ENCODE data around the gene CLEC18A.
"Not testable (repeated sequence)": the region's sequence is repeated elsewhere in the genome, so short reads cannot be mapped to it uniquely, and the experiment has no call there.

The CLEC18A gene

GRCh38 chr16:69931631-69932030, 19.5 kb upstream of the CLEC18A start:
- no peak for DNase-seq

GRCh38 chr16:69932228-69932627, 18.9 kb upstream of the CLEC18A start:
- DNase-seq, result no peak

GRCh38 chr16:69932691-69933392, 18.3 kb upstream of the CLEC18A start:
- no peak for DNase-seq

- no peak for DNase-seq
These were observed 17.1 kb upstream of the CLEC18A start for GRCh38 chr16:69934044-69934443.

GRCh38 chr16:69934751-69935150, 16.4 kb upstream of the CLEC18A start:
- no peak for DNase-seq

- DNase-seq, result no peak
These were observed 15.8 kb upstream of the CLEC18A start for GRCh38 chr16:69935278-69935711.

GRCh38 chr16:69935740-69936139, 15.4 kb upstream of the CLEC18A start:
- DNase-seq, result no peak

GRCh38 chr16:69936252-69936651, 14.9 kb upstream of the CLEC18A start:
- DNase-seq, result no peak

GRCh38 chr16:69936751-69937211, 14.4 kb upstream of the CLEC18A start:
- DNase-seq, result no peak

- no peak for DNase-seq
These were observed 13.6 kb upstream of the CLEC18A start for GRCh38 chr16:69937465-69937951.

GRCh38 chr16:69938981-69939820, 11.9 kb upstream of the CLEC18A start:
- DNase-seq, result no peak

- no peak for DNase-seq
These were observed 11.1 kb upstream of the CLEC18A start for GRCh38 chr16:69939821-69940585.

GRCh38 chr16:69940676-69941075, 10.5 kb upstream of the CLEC18A start:
- no peak for DNase-seq

- no peak for DNase-seq
These were observed 9.7 kb upstream of the CLEC18A start for GRCh38 chr16:69941251-69942098.

GRCh38 chr16:69942099-69942491, 9.0 kb upstream of the CLEC18A start:
- no peak for DNase-seq

GRCh38 chr16:69942627-69943170, 8.4 kb upstream of the CLEC18A start:
- DNase-seq, result no peak

- DNase-seq, result not testable (repeated sequence)
These were observed 7.7 kb upstream of the CLEC18A start for GRCh38 chr16:69943241-69944036.

- not testable (repeated sequence) for DNase-seq
These were observed 723 bp upstream of the CLEC18A start for GRCh38 chr16:69950411-69950810.

GRCh38 chr16:69951672-69952031, 518 bp downstream of the CLEC18A start:
- DNase-seq, result not testable (repeated sequence)

GRCh38 chr16:69952116-69952515, 982 bp downstream of the CLEC18A start:
- not testable (repeated sequence) for DNase-seq

All from NCI-H1417 treated with DMSO at 0.1 percent for 48 hours (cell line).